CD14-positive monocyte (primary cell): ENCODE results near the gene TRAF1. TPM values are rescaled to one million over a fixed set of nuclear protein-coding genes. Genes with fewer than 3 reads are reported as not detected.

Source experiments
- DNase-seq, 3 donors: peaks; one replicate each; pipeline ENCODE4 v3.0.0-alpha.2; 2011 to 2022
- H2AFZ ChIP-seq: 2 replicates; pipeline ENCODE4 v1.6.0; 2012; ENCODE audit warnings: mild to moderate bottlenecking, low read depth, low read length, inconsistent platforms; ENCODE audit not compliant: insufficient read depth, poor library complexity, severe bottlenecking
- H3K27ac ChIP-seq, 2 donors: 1 replicate in 1 of 2; 2 replicates in 1 of 2; pipeline ENCODE4 v1.5.1; 2012 to 2013; ENCODE audit warnings: low read length in 2 of 2, control low read depth in 1 of 2, inconsistent platforms in 1 of 2, low read depth in 1 of 2, mild to moderate bottlenecking in 1 of 2
- H3K27me3 ChIP-seq, 2 donors: one replicate each; pipeline versions ENCODE4 v1.6.0 to v1.6.1; 2011 to 2013; ENCODE audit warnings: low read length in 2 of 2; ENCODE audit not compliant: control insufficient read depth in 2 of 2, insufficient read depth in 2 of 2
- H3K36me3 ChIP-seq, 2 donors: replicated peaks in 1 of 2; 1 replicate in 1 of 2; 2 replicates in 1 of 2; pipeline versions ENCODE4 v1.5.1 to v1.6.1; 2012 to 2013; ENCODE audit warnings: low read length in 2 of 2, control low read depth in 1 of 2, inconsistent platforms in 1 of 2, mild to moderate bottlenecking in 1 of 2; ENCODE audit not compliant: insufficient read depth in 2 of 2, control insufficient read depth in 1 of 2
- H3K4me1 ChIP-seq, 2 donors: 1 replicate in 1 of 2; 2 replicates in 1 of 2; pipeline versions ENCODE4 v1.5.1 to v1.6.1; 2012 to 2013; ENCODE audit warnings: low read length in 2 of 2, control low read depth in 1 of 2, inconsistent platforms in 1 of 2, mild to moderate bottlenecking in 1 of 2, moderate library complexity in 1 of 2; ENCODE audit not compliant: insufficient read depth in 2 of 2, control insufficient read depth in 1 of 2
- H3K4me2 ChIP-seq: replicated peaks from 2 replicates; pipeline ENCODE3; 2012; ENCODE audit warnings: low read length, moderate library complexity, mild to moderate bottlenecking; ENCODE audit not compliant: poor library complexity, severe bottlenecking; ENCODE audit errors: extremely low read depth
- H3K4me3 ChIP-seq, 3 experiments: fragments of 200-600 bp in 1 of 3; sonication (generic) in 1 of 3; replicated peaks in 1 of 3; 1 replicate in 2 of 3; 2 replicates in 1 of 3; pipeline ENCODE4 v1.5.1; 2011 to 2013; ENCODE audit warnings: low read length in 3 of 3, mild to moderate bottlenecking in 3 of 3, control low read depth in 2 of 3, low read depth in 2 of 3, inconsistent platforms in 1 of 3, moderate library complexity in 1 of 3
- H3K79me2 ChIP-seq: 2 replicates; pipeline ENCODE4 v1.6.0; 2012; ENCODE audit warnings: mild to moderate bottlenecking, control low read depth, inconsistent platforms, low read length, moderate library complexity; ENCODE audit not compliant: insufficient read depth
- H3K9ac ChIP-seq: 2 replicates; pipeline ENCODE4 v1.6.0; 2017; ENCODE audit warnings: low read length, mild to moderate bottlenecking; ENCODE audit not compliant: insufficient read depth, poor library complexity, severe bottlenecking
- H3K9me3 ChIP-seq, 2 donors: replicated peaks in 1 of 2; 1 replicate in 1 of 2; 2 replicates in 1 of 2; pipeline versions ENCODE4 v1.5.1 to v1.6.1; 2012 to 2013; ENCODE audit warnings: low read length in 2 of 2, control low read depth in 1 of 2; ENCODE audit not compliant: control insufficient read depth in 1 of 2, insufficient read depth in 1 of 2
- H4K20me1 ChIP-seq: 2 replicates; pipeline ENCODE4 v1.6.0; 2012; ENCODE audit warnings: mild to moderate bottlenecking, low read length, control low read depth, moderate library complexity; ENCODE audit not compliant: insufficient read depth
- H3K27ac Mint-ChIP-seq, 7 donors: one replicate each; pipeline ENCODE4 v1.8.0; 2020; ENCODE audit warnings: mild to moderate bottlenecking in 7 of 7, mixed read lengths in 7 of 7, moderate library complexity in 6 of 7, inconsistent platforms in 2 of 7
- H3K27me3 Mint-ChIP-seq, 3 donors: one replicate each; pipeline ENCODE4 v1.8.0; 2021 to 2022; ENCODE audit warnings: low read depth in 3 of 3, mild to moderate bottlenecking in 3 of 3, mixed read lengths in 3 of 3, moderate library complexity in 3 of 3, inconsistent platforms in 1 of 3
- H3K36me3 Mint-ChIP-seq, 2 donors: one replicate each; pipeline ENCODE4 v1.8.0; 2020; ENCODE audit warnings: mixed read lengths in 2 of 2, inconsistent platforms in 1 of 2, mild to moderate bottlenecking in 1 of 2
- H3K4me1 Mint-ChIP-seq: one replicate; pipeline ENCODE4 v1.8.0; 2020; ENCODE audit warnings: mild to moderate bottlenecking, mixed read lengths
- H3K4me3 Mint-ChIP-seq, 2 donors: one replicate each; pipeline ENCODE4 v1.8.0; 2020; ENCODE audit warnings: mild to moderate bottlenecking in 2 of 2, mixed read lengths in 2 of 2, moderate library complexity in 1 of 2
- H3K9me3 Mint-ChIP-seq, 7 donors: one replicate each; pipeline ENCODE4 v1.8.0; 2020 to 2022; ENCODE audit warnings: mixed read lengths in 7 of 7, mild to moderate bottlenecking in 6 of 7, moderate library complexity in 6 of 7, inconsistent platforms in 2 of 7
- CTCF ChIP-seq: fragments of 200-600 bp; IDR thresholded peaks from one replicate; pipeline ENCODE4 v1.8.0; 2022; ENCODE audit warnings: antibody characterized with exemption, mild to moderate bottlenecking
- WGBS: methylation state at CpG from one replicate; pipeline ENCODE4 v1.1.5; 2013; ENCODE audit warnings: missing lambda C conversion rate; ENCODE audit not compliant: insufficient coverage; 5-methylcytosine and 5-hydroxymethylcytosine counted together
- intact Hi-C, 2 donors: fragments of 100-400 bp; cut with micrococcal nuclease; formaldehyde crosslinking; loops; one replicate each; pipeline versions ENCODE4 v1.15.0 to v1.15.1; 2023
- polyA plus RNA-seq, 3 donors: library from polyadenylated mRNA; depleted of rRNA in 1 of 3; unstranded in 2 of 3; stranded (reverse) in 1 of 3; fragments of 300-500 nt in 2 of 3; fragments of >200 nt in 1 of 3; fragmentation: Illumina TruSeq in 2 of 3; gene quantifications; 1 replicate in 2 of 3; 2 replicates in 1 of 3; pipeline ENCODE4 v1.2.3, GENCODE V29; 2012 to 2021

Gene TRAF1
- polyA plus RNA-seq, 3 donors = 0.15 to 22.8 (median 0.74) TPM

- peaks cover 0 to 3% of the 10 kb centered on the region in 2 donors for H3K9me3 ChIP-seq
- H3K4me3 Mint-ChIP-seq = no peak overlapping the region
- no peak overlapping the region for H3K4me2 ChIP-seq
Observed at GRCh38 chr9:120942186-120943001, 15.8 kb upstream of the TRAF1 start.

More at GRCh38 chr9:120942186-120943001, 15.8 kb upstream of the TRAF1 start:
- DNase-seq = no peak
- Histone ChIP-seq H3K36me3 (no peaks in the 10 kb centered on the region), H2AFZ (no peak overlapping the region), H4K20me1 (no peaks in the 10 kb centered on the region), H3K4me1 (peaks cover 24 to 26% of the 10 kb centered on the region in 2 donors), H3K27me3 (no peaks in the 10 kb centered on the region), H3K79me2 (no peaks in the 10 kb centered on the region), H3K4me3 (no peak overlapping the region), H3K9ac (no peak overlapping the region), H3K27ac (no peak overlapping the region)
- peaks cover 0 to 4% (median 0%) of the 10 kb centered on the region in 3 donors for H3K27me3 Mint-ChIP-seq
- TF ChIP-seq CTCF = no peak
- 96% methylated on average over 5 of the region's 8 CpGs for WGBS
- H3K4me1 Mint-ChIP-seq = peaks cover 13% of the 10 kb centered on the region
- H3K9me3 Mint-ChIP-seq = peaks cover 0 to 5% (median 2%) of the 10 kb centered on the region in 7 donors
- H3K36me3 Mint-ChIP-seq = no peaks in the 10 kb centered on the region
- intact Hi-C loops = no loop called here
- no peak overlapping the region for H3K27ac Mint-ChIP-seq
